ENCODE results near the gene IGFL2.

GRCh38 chr19:46209051-46209450, 61.0 kb downstream of the IGFL2 start:
- no peak for TF ChIP-seq EZH2 (IDR thresholded peaks at IDR 0.05)
- TF ChIP-seq POLR2AphosphoS5 (IDR thresholded peaks at IDR 0.05; ENCODE audit: borderline replicate concordance, low read depth, low read length): no peak
- no peak for TF ChIP-seq FOXP2 (optimal IDR thresholded peaks at IDR 0.05; ENCODE audit: control extremely low read depth, extremely low read length, insufficient read depth)

Measured in SK-N-MC (cell line).